K562 (cell line): ENCODE results near the gene SKAP1. TPM values are rescaled to one million over a fixed set of nuclear protein-coding genes. Genes with fewer than 3 reads are reported as not detected.
A peak's percentile ranks its signal among the peaks of the same experiment; 100 is the strongest.

Source experiments
- ATAC-seq: fragments of 200-7000 bp; cut with Tn5 transposase; 3 replicates; pipeline ENCODE4 v1.9.1; 2020; ENCODE audit warnings: moderate library complexity
- BruUV-seq: library from RNA; stranded (reverse); fragments of 400-500 nt; replicated peaks from 2 replicates; lab custom pipeline; 2021; lab: Mats Ljungman, UMichigan
- CTCF ChIA-PET: fragments of 300-600 bp; formaldehyde crosslinking; extraction: SDS; loops from one replicate; lab custom pipeline; 2021; ENCODE audit warnings: low intra/inter-chr PET ratio; lab: Yijun Ruan, JAX
- POLR2A ChIA-PET: fragments of 300-600, 350-650 bp; sonication (Branson Sonifier 250); formaldehyde crosslinking; extraction: SDS; loops from one replicate; lab custom pipeline; 2021; ENCODE audit warnings: antibody characterized with exemption, inconsistent platforms; lab: Yijun Ruan, JAX
- DNase-seq, 4 experiments: peaks; one replicate each; pipeline versions ENCODE4 v3.0.0 to v3.0.0-alpha.2; 2011 to 2018; ENCODE audit warnings: low spot score in 3 of 4, mixed read lengths in 3 of 4; ENCODE audit errors: extremely low read depth in 1 of 4
- FAIRE-seq: peaks from 2 replicates; lab custom pipeline; 2011; peaks lifted over from hg19 to GRCh38; lab: Jason Lieb, UNC
- H2AFZ ChIP-seq: 2 replicates; pipeline ENCODE4 v1.6.0; 2011; ENCODE audit warnings: low read depth, low read length, control low read depth, inconsistent platforms
- H3K27ac ChIP-seq: fragments of 200-600 bp; 3 replicates; pipeline ENCODE4 v1.8.0; 2011; ENCODE audit warnings: low read depth, mild to moderate bottlenecking, control low read depth, inconsistent platforms, low read length, moderate library complexity, mixed read lengths; ENCODE audit errors: extremely low read depth
- H3K27me3 ChIP-seq, 2 experiments: fragments of 300-600 bp in 1 of 2; 2 replicates in 1 of 2; 3 replicates in 1 of 2; pipeline versions ENCODE4 v1.6.0 to v1.8.0; 2011; ENCODE audit warnings: inconsistent platforms in 2 of 2, low read length in 2 of 2, mild to moderate bottlenecking in 1 of 2, mixed read lengths in 1 of 2, moderate library complexity in 1 of 2; ENCODE audit not compliant: control insufficient read depth in 2 of 2, insufficient read depth in 2 of 2
- H3K36me3 ChIP-seq: fragments of 300-600 bp; 3 replicates; pipeline ENCODE4 v1.8.0; 2011; ENCODE audit warnings: mild to moderate bottlenecking, low read length, inconsistent platforms; ENCODE audit not compliant: control insufficient read depth, insufficient read depth
- H3K4me1 ChIP-seq, 2 experiments: fragments of 200-600 bp in 1 of 2; replicated peaks in 1 of 2; 2 replicates in 1 of 2; 3 replicates in 1 of 2; pipeline versions ENCODE4 v1.5.1 to v1.8.0; 2011; ENCODE audit warnings: inconsistent platforms in 2 of 2, low read length in 2 of 2, mild to moderate bottlenecking in 1 of 2, mixed read lengths in 1 of 2, moderate library complexity in 1 of 2; ENCODE audit not compliant: control insufficient read depth in 2 of 2, insufficient read depth in 2 of 2
- H3K4me2 ChIP-seq: 2 replicates; pipeline ENCODE4 v1.6.1; 2011; ENCODE audit warnings: low read length, control low read depth, inconsistent platforms, mixed read lengths; ENCODE audit not compliant: insufficient read depth
- H3K4me3 ChIP-seq: fragments of 200-600 bp; sonication (generic), shearing (Covaris generic); 2 replicates; pipeline ENCODE4 v1.5.1; 2016; ENCODE audit warnings: control low read depth, inconsistent platforms
- H3K79me2 ChIP-seq: fragments of 200-600 bp; 3 replicates; pipeline ENCODE4 v1.8.0; 2011; ENCODE audit warnings: low read length, inconsistent platforms; ENCODE audit not compliant: control insufficient read depth, insufficient read depth
- H3K9ac ChIP-seq, 2 experiments: 2 replicates each; pipeline versions ENCODE4 v1.6.0 to v1.6.1; 2011; ENCODE audit warnings: low read depth in 2 of 2, low read length in 2 of 2, control low read depth in 1 of 2, inconsistent platforms in 1 of 2, mild to moderate bottlenecking in 1 of 2, mixed read lengths in 1 of 2; ENCODE audit not compliant: insufficient read depth in 1 of 2
- H3K9me1 ChIP-seq: one replicate; pipeline ENCODE4 v1.6.0; 2011; ENCODE audit warnings: inconsistent platforms, mild to moderate bottlenecking, low read length, moderate library complexity; ENCODE audit not compliant: control insufficient read depth, insufficient read depth
- H3K9me3 ChIP-seq: replicated peaks from 2 replicates; pipeline ENCODE4 v1.5.1; 2011; ENCODE audit warnings: low read depth, low read length, inconsistent platforms; ENCODE audit not compliant: control insufficient read depth, insufficient read depth
- H4K20me1 ChIP-seq: replicated peaks from 2 replicates; pipeline ENCODE4 v1.6.1; 2011; ENCODE audit warnings: low read length, inconsistent platforms, mixed read lengths; ENCODE audit not compliant: control insufficient read depth, insufficient read depth
- ADNP ChIP-seq: fragments of 200-800 bp; sonication (Bioruptor generic); IDR thresholded peaks from 2 replicates; pipeline ENCODE4 v1.6.1; 2016; ENCODE audit warnings: missing genetic modification characterization, missing compliant biosample characterization
- CBX2 ChIP-seq: fragments of 200-600 bp; sonication (generic); IDR thresholded peaks from one replicate; pipeline ENCODE4 v1.6.1; 2012; ENCODE audit warnings: mild to moderate bottlenecking, low read length, inconsistent platforms; ENCODE audit not compliant: insufficient read depth, poor library complexity, severe bottlenecking
- CREBBP ChIP-seq: IDR thresholded peaks from one replicate; pipeline ENCODE4 v1.6.1; 2012; ENCODE audit warnings: low read depth, mild to moderate bottlenecking, control low read depth, inconsistent platforms, low read length
- EP400 ChIP-seq: fragments of 450-650 bp; IDR thresholded peaks from 2 replicates; pipeline ENCODE4 v1.6.1; 2017; ENCODE audit warnings: antibody characterized with exemption, mild to moderate bottlenecking, moderate library complexity
- JUN ChIP-seq, 2 experiments: sonication (generic) in 1 of 2; formaldehyde crosslinking in 1 of 2; IDR thresholded peaks; 2 replicates each; pipeline versions ENCODE4 v1.6.1 to v1.8.0; 2012 to 2022; ENCODE audit warnings: borderline replicate concordance in 2 of 2, mild to moderate bottlenecking in 2 of 2, improper control_type of control experiment in 1 of 2, low read depth in 1 of 2, low read length in 1 of 2, missing genetic modification reagents in 1 of 2
- JUND ChIP-seq, 2 experiments: IDR thresholded peaks; 2 replicates in 1 of 2; 3 replicates in 1 of 2; pipeline ENCODE4 v1.6.1; 2011; ENCODE audit warnings: borderline replicate concordance in 2 of 2, low read depth in 2 of 2, low read length in 2 of 2, improper control_type of control experiment in 1 of 2, missing biosample characterization in 1 of 2, missing genetic modification characterization in 1 of 2, missing genetic modification reagents in 1 of 2
- KLF16 ChIP-seq: IDR thresholded peaks from 2 replicates; pipeline ENCODE4 v1.6.1; 2016; ENCODE audit warnings: antibody characterized with exemption
- LARP7 ChIP-seq: fragments of 450-650 bp; IDR thresholded peaks from 2 replicates; pipeline ENCODE4 v1.6.1; 2016
- NBN ChIP-seq: fragments of 450-650 bp; IDR thresholded peaks from 2 replicates; pipeline ENCODE4 v1.6.1; 2016; ENCODE audit warnings: low read depth, mild to moderate bottlenecking
- PURB ChIP-seq: sonication (generic); formaldehyde crosslinking; IDR thresholded peaks from 2 replicates; pipeline ENCODE4 v1.9.0; 2021; ENCODE audit warnings: low read depth, mild to moderate bottlenecking, missing genetic modification reagents
- RAD21 ChIP-seq, 2 experiments: fragments of 250-450 bp in 1 of 2; fragments of 450-650 bp in 1 of 2; sonication (Bioruptor Pico) in 1 of 2; formaldehyde crosslinking in 1 of 2; IDR thresholded peaks in 1 of 2; conservative IDR thresholded peaks in 1 of 2; 2 replicates each; pipeline versions ENCODE4 v1.4.0 to v1.8.0; 2020 to 2022; ENCODE audit warnings: mild to moderate bottlenecking in 2 of 2, moderate library complexity in 1 of 2
- SMC3 ChIP-seq: conservative IDR thresholded peaks from 2 replicates; pipeline ENCODE4 v1.6.1; 2011; ENCODE audit warnings: low read depth, low read length, improper control_type of control experiment; ENCODE audit not compliant: insufficient read depth
- SOX6 ChIP-seq: fragments of 450-650 bp; IDR thresholded peaks from 2 replicates; pipeline ENCODE4 v1.6.1; 2014; ENCODE audit warnings: mild to moderate bottlenecking
- ZBTB1 ChIP-seq: sonication (generic); formaldehyde crosslinking; IDR thresholded peaks from 2 replicates; pipeline ENCODE4 v1.8.1; 2023; ENCODE audit warnings: missing genetic modification reagents, low read depth, mild to moderate bottlenecking, borderline replicate concordance
- ZKSCAN1 ChIP-seq: fragments of 150-350 bp; IDR thresholded peaks from 2 replicates; pipeline ENCODE4 v1.6.1; 2016; ENCODE audit warnings: low read depth, low read length
- ZNF134 ChIP-seq: fragments of 250-450 bp; sonication (Bioruptor Pico); conservative IDR thresholded peaks from 2 replicates; pipeline ENCODE4 v1.4.0; 2020
- ZNF239 ChIP-seq: fragments of 250-450 bp; sonication (Bioruptor Pico); IDR thresholded peaks from 2 replicates; pipeline ENCODE4 v1.4.0; 2020; ENCODE audit warnings: mild to moderate bottlenecking
- ZNF436 ChIP-seq: fragments of 250-450, 450-650 bp; sonication (Bioruptor Pico); formaldehyde crosslinking; IDR thresholded peaks from 2 replicates; pipeline ENCODE4 v1.7.0; 2020; ENCODE audit warnings: mild to moderate bottlenecking
- WGBS: fragments of 100-300 bp; shearing (Covaris generic); methylation state at CpG from one replicate; pipeline ENCODE4 v1.1.6; 2016; ENCODE audit warnings: low coverage, mixed read lengths; ENCODE audit not compliant: insufficient coverage; ENCODE audit errors: missing lambda C conversion rate; 5-methylcytosine and 5-hydroxymethylcytosine counted together
- in situ Hi-C: fragments of 300-500 bp; cut with MboI; formaldehyde crosslinking; loops from 4 replicates; pipeline ENCODE4 v1.15.0; 2018; ENCODE audit warnings: inconsistent platforms, mixed read lengths
- intact Hi-C: fragments of 100-400 bp; cut with micrococcal nuclease; formaldehyde crosslinking; loops from 2 replicates; pipeline ENCODE4 v1.14.2; 2022
- polyA plus RNA-seq, 8 experiments: library from polyadenylated mRNA; depleted of rRNA in 4 of 8; stranded (reverse) in 5 of 8; unstranded in 3 of 8; fragments of >200 nt; fragmentation: Nextera tagmentation in 2 of 8; fragmentation: Illumina TruSeq in 1 of 8; extraction: Ambion mirVana in 2 of 8; extraction: Trizol in 1 of 8; gene quantifications; 2 replicates each; pipeline versions ENCODE4 v1.2.1 to v1.2.3, GENCODE V29; 2011 to 2014; ENCODE audit warnings: inconsistent platforms in 1 of 8, missing spikeins in 1 of 8
- total RNA-seq, 7 experiments: library from RNA; depleted of rRNA in 6 of 7; stranded (reverse); fragments of >200 nt in 6 of 7; fragmentation: Illumina TruSeq in 2 of 7; extraction: Trizol in 2 of 7; gene quantifications; 2 replicates each; pipeline versions ENCODE4 v1.2.1 to v1.2.3, GENCODE V29; 2011 to 2021; ENCODE audit warnings: low replicate concordance in 1 of 7
- TF ChIP-seq, protein P1 (sequence below): fragments of 450-650 bp; IDR thresholded peaks from 2 replicates; pipeline ENCODE4 v1.6.1; 2016; ENCODE audit warnings: borderline replicate concordance

SKAP1 gene
- total and polyA plus RNA-seq, 9 of the 15 experiments (the other 6 are each of a cell fraction or from before 2014, with no cell fraction given): 0.06 to 0.80 (median 0.10) TPM; not detected in 4

DNA sequence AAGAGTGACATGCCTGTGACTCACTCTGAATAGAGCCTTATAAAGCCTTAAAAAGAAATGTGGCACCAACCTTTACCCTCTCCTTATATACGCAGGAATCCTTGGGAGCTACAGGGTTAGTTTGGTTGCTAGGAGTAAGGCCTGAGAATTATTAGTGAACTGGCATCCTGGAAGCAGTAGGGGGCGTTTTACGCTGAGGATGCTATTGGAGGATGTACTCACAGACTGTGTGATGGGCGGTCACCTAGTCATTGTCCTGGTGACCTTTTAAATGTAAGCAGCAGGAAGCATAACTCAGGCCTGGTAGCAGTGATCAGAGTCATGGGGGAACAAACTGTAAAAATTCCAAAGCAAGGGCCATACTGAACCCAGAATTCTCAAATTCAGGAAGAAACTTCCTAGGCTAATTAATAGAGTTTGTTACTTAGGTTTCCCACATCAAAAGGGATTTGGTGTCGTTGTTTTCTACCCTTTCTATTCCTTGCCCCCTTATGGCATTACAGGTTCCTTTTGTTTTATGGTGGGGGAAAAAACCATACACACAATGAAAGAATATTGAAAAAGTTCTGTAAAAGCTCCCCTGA, 168.6 kb downstream of the SKAP1 start (continued):
- peak; percentile 41 for TF ChIP-seq SMC3
- TF ChIP-seq JUN (IDR thresholded peaks at IDR 0.05; ENCODE audit: borderline replicate concordance, low read depth, low read length): 0 out of 2 replicates have a peak, but pooled peaks have one; percentile 7
- no peak for TF ChIP-seq JUN (CRISPR knock-in tag; IDR thresholded peaks at IDR 0.05; ENCODE audit: borderline replicate concordance)
- TF ChIP-seq CBX2: no peak
- TF ChIP-seq CREBBP: no peak
- peak; percentile 41; the same call in 1 of the 2 replicates for TF ChIP-seq SOX6
- 0 out of 2 replicates have a peak, but pooled peaks have one; percentile 32 for TF ChIP-seq NBN
- TF ChIP-seq ZNF436 (CRISPR knock-in tag): no peak
- no peak for TF ChIP-seq ADNP (tag)
- no peak for TF ChIP-seq ZKSCAN1

DNA sequence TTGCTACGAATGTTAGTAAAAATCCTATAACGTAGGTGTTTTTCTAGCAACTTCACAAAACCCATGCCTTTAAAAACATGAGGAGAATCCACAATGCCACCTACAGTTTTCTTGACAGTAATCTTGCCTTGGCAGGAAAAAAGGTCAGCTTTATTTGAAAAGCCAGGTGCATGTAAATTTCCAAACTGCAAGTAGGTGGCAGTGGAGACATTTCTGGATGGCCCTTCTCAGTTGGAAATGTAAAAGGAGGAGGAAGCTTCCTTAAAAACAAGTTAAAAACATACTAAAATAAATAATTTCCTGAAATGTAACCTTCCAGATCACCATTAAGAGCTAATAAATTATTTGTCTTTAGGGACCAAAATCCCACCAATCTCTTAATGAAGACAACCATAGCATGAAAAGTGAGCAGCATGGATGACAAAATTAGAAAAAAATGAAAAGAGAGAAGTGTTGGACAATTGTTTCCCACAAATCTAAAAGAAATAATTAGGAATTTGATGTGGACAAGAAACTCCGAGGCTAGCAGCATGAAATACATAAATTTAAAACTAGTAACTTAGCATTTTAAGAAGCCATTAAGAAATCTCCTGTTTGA, 170.2 kb downstream of the SKAP1 start:
- Histone ChIP-seq H3K79me2 (no peaks in the 10 kb centered on the region), H3K4me2 (no peak overlapping the region), H3K9me1 (no peaks in the 10 kb centered on the region), H3K27me3 (no peaks in the 10 kb centered on the region), H3K36me3 (no peaks in the 10 kb centered on the region), H3K4me1 (peaks cover 0 to 12% of the 10 kb centered on the region in 2 experiments; a peak in 3 of 5 replicates), H3K9ac (no peak overlapping the region), H3K27ac (no peak overlapping the region), H4K20me1 (no peaks in the 10 kb centered on the region), H2AFZ (peak overlapping the region; percentile 56; the same call in 1 of the 2 replicates), H3K4me3 (no peak overlapping the region), H3K9me3 (no peaks in the 10 kb centered on the region)
- FAIRE-seq: peak; percentile 83
- in situ Hi-C loops: no loop called here
- peak; percentile 21 to 75 (median 34) for DNase-seq
- ChIA-PET CTCF (interaction anchor here (0.5 to 2.1 kb wide), 9 partner anchors 44 to 359 kb away, joined by 3 to 8 read pairs (median 5); partner anchors contain the start of gene HOXB5), POLR2A (interaction anchor here (0.8 to 1.6 kb wide), 5 partner anchors 10 to 363 kb away, joined by 3 to 6 read pairs (median 3); no protein-coding TSS in a partner anchor)
- intact Hi-C loops: loop anchor here (2.0 to 10.0 kb wide), 4 partner anchors 45 to 235 kb away; no protein-coding TSS in a partner anchor
- WGBS: 2% methylated on average over 3 of the region's 3 CpGs
- no TSS peak for BruUV-seq
- ATAC-seq: peak; percentile 43; the same call in 2 of the 3 replicates
- no peak for TF ChIP-seq LARP7
- 0 out of 2 replicates have a peak, but pooled peaks have one; percentile 19 for TF ChIP-seq KLF16
- TF ChIP-seq PURB (CRISPR knock-in tag): no peak
- TF ChIP-seq ZBTB1: no peak
- TF ChIP-seq RAD21 (CRISPR knock-in tag; conservative IDR thresholded peaks at IDR 0.05 in 1 of 2, IDR thresholded peaks at IDR 0.05 in 1 of 2): peak; percentile 68 to 76
- TF ChIP-seq, protein P1, sequence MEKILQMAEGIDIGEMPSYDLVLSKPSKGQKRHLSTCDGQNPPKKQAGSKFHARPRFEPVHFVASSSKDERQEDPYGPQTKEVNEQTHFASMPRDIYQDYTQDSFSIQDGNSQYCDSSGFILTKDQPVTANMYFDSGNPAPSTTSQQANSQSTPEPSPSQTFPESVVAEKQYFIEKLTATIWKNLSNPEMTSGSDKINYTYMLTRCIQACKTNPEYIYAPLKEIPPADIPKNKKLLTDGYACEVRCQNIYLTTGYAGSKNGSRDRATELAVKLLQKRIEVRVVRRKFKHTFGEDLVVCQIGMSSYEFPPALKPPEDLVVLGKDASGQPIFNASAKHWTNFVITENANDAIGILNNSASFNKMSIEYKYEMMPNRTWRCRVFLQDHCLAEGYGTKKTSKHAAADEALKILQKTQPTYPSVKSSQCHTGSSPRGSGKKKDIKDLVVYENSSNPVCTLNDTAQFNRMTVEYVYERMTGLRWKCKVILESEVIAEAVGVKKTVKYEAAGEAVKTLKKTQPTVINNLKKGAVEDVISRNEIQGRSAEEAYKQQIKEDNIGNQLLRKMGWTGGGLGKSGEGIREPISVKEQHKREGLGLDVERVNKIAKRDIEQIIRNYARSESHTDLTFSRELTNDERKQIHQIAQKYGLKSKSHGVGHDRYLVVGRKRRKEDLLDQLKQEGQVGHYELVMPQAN: no peak
- TF ChIP-seq JUND (IDR thresholded peaks at IDR 0.05; ENCODE audit: borderline replicate concordance, low read depth, low read length): peak; percentile 40; the same call in 1 of the 2 replicates
- no peak for TF ChIP-seq JUND (tag; IDR thresholded peaks at IDR 0.05; ENCODE audit: borderline replicate concordance, low read depth, low read length)
- TF ChIP-seq EP400: no peak
- TF ChIP-seq ZNF134 (CRISPR knock-in tag): no peak
- no peak for TF ChIP-seq ZNF239
